Hematopoietic multipotent progenitor cell treated with erythropoietin and hydrocortisone succinate and interleukin-3 and kit ligand, for 4 days (in vitro differentiated cells): ENCODE data around the gene LSMEM2.
"Not testable (repeated sequence)": the region's sequence is repeated elsewhere in the genome, so short reads cannot be mapped to it uniquely, and the experiment has no call there.

ENCODE experiments used
- DNase-seq: peaks from one replicate; pipeline ENCODE4 v3.0.0-alpha.2; 2015

LSMEM2 gene

DNA sequence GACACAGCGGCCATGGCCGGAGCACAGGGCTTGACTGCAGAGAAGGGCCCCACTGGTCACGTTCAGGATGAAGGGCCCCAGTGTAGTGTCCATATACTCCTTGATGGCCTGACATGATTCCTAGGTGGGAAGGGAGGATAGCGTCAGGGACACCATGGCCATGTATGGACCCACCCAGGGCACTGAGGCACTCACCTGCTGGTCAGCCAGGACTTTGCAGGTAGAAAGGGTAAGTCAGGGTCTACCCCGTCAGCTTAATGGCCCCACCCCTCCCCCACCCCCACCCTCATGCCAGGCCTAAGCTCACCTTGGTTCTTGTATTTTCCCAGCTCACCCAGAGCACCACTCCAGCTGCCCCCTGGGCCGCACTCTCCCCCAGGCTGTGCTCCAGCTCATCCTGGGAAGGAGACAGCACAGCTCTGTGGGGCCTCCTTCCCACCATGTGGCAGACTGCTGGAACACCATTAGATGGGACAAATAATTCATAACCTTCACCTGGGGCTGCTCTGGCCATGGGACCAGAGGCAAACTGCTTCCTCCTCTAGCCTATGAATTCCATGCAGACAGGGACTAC, 21.9 kb downstream of the LSMEM2 start:
- no peak for DNase-seq

DNA sequence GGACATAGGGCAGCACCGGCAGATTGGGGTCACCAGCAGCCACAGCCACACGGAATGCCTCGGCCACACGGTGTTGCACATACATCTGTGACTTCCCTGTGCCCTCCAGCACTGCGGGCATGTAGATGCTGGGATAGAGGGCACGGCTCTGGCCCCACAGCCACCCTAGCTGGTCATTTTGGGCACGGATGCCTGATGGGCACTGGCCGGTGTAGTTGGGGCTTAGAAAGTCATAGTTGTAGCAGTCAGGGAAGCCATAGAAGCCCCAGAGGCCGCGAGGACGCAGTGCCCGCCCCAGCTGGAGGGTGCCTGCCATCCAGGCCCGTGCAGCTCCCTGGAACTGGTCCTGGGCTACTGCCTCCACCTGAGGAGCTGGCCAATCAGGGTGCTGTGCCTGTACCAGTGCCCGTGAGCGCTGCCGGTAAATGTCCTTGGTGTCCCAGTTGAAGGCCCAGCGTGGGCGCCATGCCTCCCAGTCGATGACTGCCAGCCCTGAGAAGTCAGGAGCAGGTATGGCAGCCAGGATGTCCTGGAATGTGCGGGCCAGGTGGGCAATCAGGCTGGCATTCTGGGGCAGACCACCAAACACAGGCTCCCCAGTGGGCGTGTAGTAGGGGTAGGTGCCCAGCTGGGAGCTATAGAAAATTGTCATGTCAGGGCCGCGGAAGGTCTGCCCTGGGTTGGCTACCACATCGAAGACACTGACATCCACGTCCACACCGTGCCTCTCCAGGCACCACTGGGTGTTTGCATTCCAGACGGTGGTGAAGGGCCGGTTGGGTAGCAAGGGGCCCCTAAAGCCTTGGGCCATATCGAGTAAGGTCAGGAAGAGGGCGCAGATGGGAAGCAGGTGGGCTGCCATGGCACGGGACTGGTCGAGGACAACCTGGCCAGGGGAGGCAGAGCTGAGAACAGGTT, 23.5 kb downstream of the LSMEM2 start:
- no peak for DNase-seq

GRCh38 chr3:50303013-50303815, 24.3 kb downstream of the LSMEM2 start, which contains the start of gene HYAL1:
Gene HYAL1, minus strand, starts transcription at chr3:50303574. Its CDS starts 618 bp downstream, at chr3:50302956.
- peak; percentile 63 for DNase-seq

GRCh38 chr3:50304601-50305000, 25.7 kb downstream of the LSMEM2 start:
- DNase-seq: no peak

GRCh38 chr3:50312041-50312440, 33.2 kb downstream of the LSMEM2 start:
- not testable (repeated sequence) for DNase-seq

GRCh38 chr3:50314342-50314741, 35.5 kb downstream of the LSMEM2 start:
- no peak for DNase-seq

- DNase-seq: no peak
Observed at GRCh38 chr3:50314816-50315215, 35.9 kb downstream of the LSMEM2 start.

GRCh38 chr3:50316657-50317242, 37.9 kb downstream of the LSMEM2 start:
- no peak for DNase-seq

DNA sequence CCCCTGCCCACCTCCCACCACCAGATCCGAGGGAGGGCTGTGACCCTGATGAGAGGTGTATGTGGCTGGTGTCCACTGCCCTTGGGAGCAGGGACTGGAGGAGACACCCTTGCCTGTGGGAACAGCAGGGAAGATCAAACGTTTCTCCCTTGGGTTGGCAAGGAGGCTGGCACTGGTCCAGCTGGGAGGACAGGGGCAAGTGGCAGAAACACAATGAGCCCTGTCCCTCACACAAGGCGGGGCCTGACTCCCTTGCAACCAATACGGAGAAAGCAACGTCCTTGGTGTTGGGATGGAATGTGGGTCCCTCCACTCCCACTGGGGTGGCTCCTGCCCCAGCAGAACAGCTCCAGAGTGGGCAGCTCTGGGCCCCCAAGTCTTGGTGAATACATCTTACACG, 38.4 kb downstream of the LSMEM2 start:
- DNase-seq: no peak

DNA sequence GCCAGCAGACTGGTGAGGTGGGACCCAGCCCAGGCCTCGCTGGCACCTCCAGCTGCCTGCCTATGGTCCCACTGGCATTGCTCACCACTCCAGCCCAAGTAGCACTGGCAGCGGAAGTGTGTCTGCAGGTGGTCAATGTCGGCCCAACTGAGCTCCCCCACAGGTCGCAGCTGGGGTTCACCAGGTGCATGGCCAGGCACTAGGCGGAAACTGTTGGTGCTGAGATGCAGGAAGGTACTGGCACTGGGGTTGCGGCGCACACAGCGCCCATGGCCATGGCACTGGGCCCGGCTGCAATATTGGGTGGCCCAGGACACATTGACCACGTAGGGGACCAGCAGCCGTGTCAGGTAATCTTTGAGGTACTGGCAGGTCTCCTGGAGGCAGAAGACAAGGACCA, 39.3 kb downstream of the LSMEM2 start:
- DNase-seq: no peak

- DNase-seq: no peak
Observed at GRCh38 chr3:50318615-50319014, 39.7 kb downstream of the LSMEM2 start.

- DNase-seq: no peak
Observed at GRCh38 chr3:50319181-50319893, 40.5 kb downstream of the LSMEM2 start.

- DNase-seq: no peak
Observed at GRCh38 chr3:50319894-50320625, 41.2 kb downstream of the LSMEM2 start.

- DNase-seq: peak; percentile 80
Observed at GRCh38 chr3:50320853-50321335, 42.0 kb downstream of the LSMEM2 start.

DNA sequence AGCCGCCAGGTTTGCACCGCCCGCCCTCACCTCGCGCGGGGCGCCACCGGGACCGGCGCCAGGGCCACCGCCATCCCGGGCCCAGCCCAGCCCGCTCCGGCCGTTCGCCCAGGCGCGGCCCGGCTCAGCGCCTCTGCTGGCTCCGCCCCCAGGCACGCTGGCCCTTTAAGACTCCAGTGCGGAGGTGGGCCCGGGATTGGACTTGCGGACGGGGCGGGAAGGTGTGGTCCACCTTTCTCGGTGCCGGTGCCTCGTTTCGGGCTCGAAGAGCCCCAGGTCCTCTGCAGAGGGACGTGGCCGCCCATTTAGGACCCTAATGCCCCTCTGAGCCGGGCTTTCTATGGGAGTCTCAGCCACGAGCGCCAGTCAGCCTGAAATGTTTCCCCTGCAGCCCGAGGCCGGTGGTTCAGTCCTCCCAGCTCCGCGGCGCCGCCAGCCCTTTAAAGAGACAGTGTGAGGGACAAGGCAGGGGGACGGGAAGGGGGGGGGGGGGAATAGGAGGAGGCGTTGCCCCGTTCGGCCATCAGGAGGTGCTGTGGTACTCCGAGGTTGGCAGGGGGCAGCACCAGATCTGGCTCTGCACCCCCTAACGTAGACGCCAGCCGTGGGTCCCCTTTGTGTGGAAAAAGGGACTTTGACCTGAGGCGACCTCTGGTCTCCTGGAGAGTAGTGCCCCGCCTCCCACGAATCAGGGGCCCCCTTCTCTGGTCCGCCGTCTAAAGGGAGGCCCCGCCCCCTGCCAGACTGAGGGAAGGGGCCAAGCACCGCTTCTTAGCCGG, 42.6 kb downstream of the LSMEM2 start:
- DNase-seq: peak; percentile 95

DNA sequence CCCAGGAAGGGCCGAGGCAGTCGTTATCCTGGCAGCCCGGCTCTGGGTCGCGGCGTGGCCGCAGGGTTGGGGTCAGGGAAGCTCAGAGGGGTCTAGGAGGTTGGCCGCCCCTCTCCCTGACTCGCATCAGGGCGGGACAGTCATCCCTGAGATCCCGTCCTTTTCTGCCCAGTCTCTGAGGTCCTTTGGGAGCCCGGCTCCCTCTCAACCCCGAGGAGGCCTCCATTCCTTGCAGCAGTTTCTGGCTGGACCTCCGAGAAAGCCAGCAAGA, 43.2 kb downstream of the LSMEM2 start:
- DNase-seq: no peak

DNA sequence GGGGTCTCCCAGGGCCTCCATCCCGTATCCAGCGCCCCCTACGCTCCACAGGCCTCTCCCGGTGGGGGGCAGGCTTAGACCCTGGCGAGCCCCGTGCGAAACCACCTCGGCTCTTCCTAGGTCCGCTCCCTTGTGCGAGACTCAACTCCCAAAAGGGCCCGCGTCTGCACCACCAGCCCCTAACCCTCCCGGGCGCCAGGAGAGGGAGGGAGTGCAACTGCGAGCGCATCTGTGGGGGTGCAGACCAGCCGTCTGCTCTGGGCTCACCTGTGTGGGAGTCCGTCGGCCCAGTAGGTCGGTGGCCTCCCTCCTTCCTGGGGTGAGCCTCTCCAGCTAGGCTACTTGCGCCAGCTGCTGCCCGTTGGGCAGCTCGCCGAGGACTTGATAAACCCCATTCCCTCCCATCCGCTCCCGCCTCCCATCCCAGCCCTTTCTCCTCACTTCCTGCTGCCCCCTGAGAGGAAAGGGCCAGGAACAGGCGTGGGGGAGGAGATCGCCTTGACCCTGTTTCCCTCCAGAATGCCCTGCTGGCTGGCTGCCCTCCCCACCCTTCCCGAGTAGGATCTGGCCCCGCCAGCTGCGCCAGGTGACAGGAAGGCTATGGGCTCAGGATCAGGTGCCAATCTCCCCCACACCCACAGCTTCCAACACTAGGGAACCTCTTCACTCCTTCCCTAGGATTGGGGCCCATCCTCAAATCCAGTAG, 43.7 kb downstream of the LSMEM2 start, which contains the start of gene HYAL2:
TSS of gene HYAL2 (minus strand) at position 360 of the 706 bp plus-strand sequence. CDS start 2,256 bp downstream, outside the sequence.
- DNase-seq: no peak

- no peak for DNase-seq
Observed at GRCh38 chr3:50323092-50323600, 44.3 kb downstream of the LSMEM2 start.

- DNase-seq: no peak
Observed at GRCh38 chr3:50323614-50324199, 44.8 kb downstream of the LSMEM2 start.
